Transverse colon (tissue), 4 donors: ENCODE results near the gene ANO4.

Experiments
- POLR2AphosphoS5 ChIP-seq, 3 donors: sonication (generic); formaldehyde crosslinking; IDR thresholded peaks; one replicate each; pipeline ENCODE4 v1.6.1; 2016; ENCODE audit warnings: antibody characterized with exemption in 3 of 3
- TF ChIP-seq, protein P1 (sequence below), 5 experiments: fragments of 200-600 bp in 3 of 5; fragments of 450-650 bp in 2 of 5; sonication (generic) in 3 of 5; IDR thresholded peaks; 1 replicate in 2 of 5; 2 replicates in 3 of 5; pipeline ENCODE4 v1.5.1; 2016 to 2017; ENCODE audit warnings: antibody characterized with exemption in 5 of 5, inconsistent platforms in 3 of 5, mild to moderate bottlenecking in 2 of 5, moderate library complexity in 1 of 5

DNA sequence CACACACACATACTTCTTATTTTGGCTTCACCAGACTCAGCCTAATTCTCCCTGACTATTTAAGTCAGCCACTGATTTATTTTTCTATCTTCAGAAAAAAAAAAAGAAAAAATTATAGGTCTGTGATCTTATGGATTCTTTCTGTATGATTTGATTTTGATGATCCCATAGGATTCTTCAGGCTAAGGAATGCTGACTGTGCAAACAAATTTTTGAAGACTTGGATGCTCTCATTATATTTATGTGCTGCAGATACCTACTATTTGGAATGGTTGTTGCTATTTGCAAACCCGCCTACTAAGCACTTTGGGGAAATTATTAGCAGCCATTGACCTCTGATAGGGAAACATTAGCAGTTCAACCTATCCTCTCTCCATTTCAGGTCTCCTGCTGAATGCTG, 4.0 kb upstream of the ANO4 start:
- no peak for TF ChIP-seq POLR2AphosphoS5 (IDR thresholded peaks at IDR 0.05)
- TF ChIP-seq, protein P1, sequence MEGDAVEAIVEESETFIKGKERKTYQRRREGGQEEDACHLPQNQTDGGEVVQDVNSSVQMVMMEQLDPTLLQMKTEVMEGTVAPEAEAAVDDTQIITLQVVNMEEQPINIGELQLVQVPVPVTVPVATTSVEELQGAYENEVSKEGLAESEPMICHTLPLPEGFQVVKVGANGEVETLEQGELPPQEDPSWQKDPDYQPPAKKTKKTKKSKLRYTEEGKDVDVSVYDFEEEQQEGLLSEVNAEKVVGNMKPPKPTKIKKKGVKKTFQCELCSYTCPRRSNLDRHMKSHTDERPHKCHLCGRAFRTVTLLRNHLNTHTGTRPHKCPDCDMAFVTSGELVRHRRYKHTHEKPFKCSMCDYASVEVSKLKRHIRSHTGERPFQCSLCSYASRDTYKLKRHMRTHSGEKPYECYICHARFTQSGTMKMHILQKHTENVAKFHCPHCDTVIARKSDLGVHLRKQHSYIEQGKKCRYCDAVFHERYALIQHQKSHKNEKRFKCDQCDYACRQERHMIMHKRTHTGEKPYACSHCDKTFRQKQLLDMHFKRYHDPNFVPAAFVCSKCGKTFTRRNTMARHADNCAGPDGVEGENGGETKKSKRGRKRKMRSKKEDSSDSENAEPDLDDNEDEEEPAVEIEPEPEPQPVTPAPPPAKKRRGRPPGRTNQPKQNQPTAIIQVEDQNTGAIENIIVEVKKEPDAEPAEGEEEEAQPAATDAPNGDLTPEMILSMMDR (IDR thresholded peaks at IDR 0.05), result no peak
